Spleen (tissue), 7 donors: ENCODE data around the gene LOX.

Source experiments
- CTCF ChIP-seq, 11 experiments: fragments of 200-600 bp in 7 of 11; fragments of 450-650 bp in 4 of 11; sonication (generic) in 4 of 11; IDR thresholded peaks in 8 of 11; conservative IDR thresholded peaks in 3 of 11; 1 replicate in 7 of 11; 2 replicates in 4 of 11; pipeline versions ENCODE4 v1.4.0 to v1.8.0; 2016 to 2021; ENCODE audit warnings: antibody characterized with exemption in 11 of 11, inconsistent platforms in 4 of 11, mild to moderate bottlenecking in 1 of 11
- POLR2A ChIP-seq, 3 donors: fragments of 450-650 bp; IDR thresholded peaks; one replicate each; pipeline ENCODE4 v1.5.1; 2017; ENCODE audit warnings: antibody characterized with exemption in 3 of 3, mild to moderate bottlenecking in 1 of 3
- donor health status: DM: no; HTN: no; CAD: no; lungs with moderate emphysema.
- donor health status: DM: no; HTN: no; CAD: no.
- donor health status: DM: no; HTN: no; CAD: no.

DNA sequence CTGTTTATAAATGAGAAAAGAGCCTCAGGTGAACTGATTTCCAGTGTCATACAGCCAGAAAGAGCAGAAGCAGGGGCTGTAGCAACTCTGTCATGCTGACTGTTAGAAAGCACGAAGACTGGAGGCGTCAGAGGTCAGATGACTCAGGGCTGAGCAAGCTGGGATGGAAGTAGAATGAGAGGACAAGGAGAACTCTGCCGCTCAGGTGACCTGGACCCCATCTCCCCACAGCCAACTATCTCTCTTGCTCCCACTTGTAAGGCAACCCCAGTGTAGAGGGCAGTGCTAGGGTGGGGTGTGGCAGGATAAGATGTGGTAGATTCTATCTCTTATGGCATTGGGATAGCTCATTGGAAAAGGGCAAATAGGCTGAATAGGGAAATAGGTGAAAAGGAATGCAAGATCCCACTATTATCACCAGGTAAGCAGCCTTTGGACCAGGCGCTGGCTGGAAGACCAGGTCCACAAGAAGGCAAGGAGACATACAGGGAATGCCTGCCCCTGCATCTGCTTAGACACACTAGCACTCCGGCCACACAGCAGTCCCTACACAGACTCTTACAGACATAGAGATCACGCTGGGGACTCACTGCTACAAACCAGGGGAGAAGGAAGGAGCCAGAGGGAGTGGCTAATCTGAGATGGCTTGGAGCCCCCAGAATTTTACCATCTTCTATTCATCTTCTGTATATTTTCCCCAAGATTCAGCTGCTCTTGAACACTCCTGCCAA is 21.2 kb upstream of the LOX start:
- TF ChIP-seq POLR2A (IDR thresholded peaks at IDR 0.05): no peak
- TF ChIP-seq CTCF (IDR thresholded peaks at IDR 0.05 in 8 of 11, conservative IDR thresholded peaks at IDR 0.05 in 3 of 11): no peak
